22Rv1 (cell line): ENCODE data around the gene CCL22.
"Not testable (repeated sequence)": the region's sequence is repeated elsewhere in the genome, so short reads cannot be mapped to it uniquely, and the experiment has no call there.

Experiments
- H3K27ac ChIP-seq: fragments of 450-650 bp; 2 replicates; pipeline ENCODE4 v1.5.1; 2017
- CTCF ChIP-seq: fragments of 450-650 bp; IDR thresholded peaks from 2 replicates; pipeline ENCODE4 v1.5.1; 2017; ENCODE audit warnings: mild to moderate bottlenecking
- ZFX ChIP-seq: fragments of 450-650 bp; IDR thresholded peaks from 2 replicates; pipeline ENCODE4 v1.6.1; 2017; ENCODE audit warnings: antibody characterized with exemption, borderline replicate concordance

Gene CCL22

GRCh38 chr16:57390636-57391295 lies 32.2 kb downstream of the CCL22 start:
- TF ChIP-seq CTCF (no peak), ZFX (no peak)

GRCh38 chr16:57391300-57391699 lies 32.7 kb downstream of the CCL22 start:
- H3K27ac ChIP-seq, result no peak overlapping the region
- TF ChIP-seq CTCF (no peak), ZFX (no peak)

More at GRCh38 chr16:57390636-57391295, 32.2 kb downstream of the CCL22 start:
- no peak overlapping the region for H3K27ac ChIP-seq

- no peak for TF ChIP-seq CTCF
- no peak for TF ChIP-seq ZFX
- no peak overlapping the region for H3K27ac ChIP-seq
Observed at GRCh38 chr16:57391708-57392107, 33.1 kb downstream of the CCL22 start.

- TF ChIP-seq CTCF (no peak), ZFX (no peak)
- H3K27ac ChIP-seq, result no peak overlapping the region
Observed at GRCh38 chr16:57392694-57393093, 34.1 kb downstream of the CCL22 start.

GRCh38 chr16:57394444-57394843 lies 35.9 kb downstream of the CCL22 start:
- no peak for TF ChIP-seq CTCF
- TF ChIP-seq ZFX, result no peak
- H3K27ac ChIP-seq, result no peak overlapping the region

GRCh38 chr16:57395026-57395425 lies 36.4 kb downstream of the CCL22 start:
- no peak overlapping the region for H3K27ac ChIP-seq
- no peak for TF ChIP-seq CTCF

- no peak for TF ChIP-seq ZFX
- no peak for TF ChIP-seq CTCF
- no peak overlapping the region for H3K27ac ChIP-seq
Observed at GRCh38 chr16:57396786-57397185, 38.2 kb downstream of the CCL22 start.

GRCh38 chr16:57397493-57397892 lies 38.9 kb downstream of the CCL22 start:
- H3K27ac ChIP-seq, result not testable (repeated sequence)
